ENCODE results near the gene TOR3A. TPM values are rescaled to one million over a fixed set of nuclear protein-coding genes. Genes with fewer than 3 reads are reported as not detected.

TOR3A gene
- total and polyA plus RNA-seq, 2 of the 13 experiments (the other 11 are each of a cell fraction or from before 2014, with no cell fraction given), result 14.7 to 28.4 TPM

DNA sequence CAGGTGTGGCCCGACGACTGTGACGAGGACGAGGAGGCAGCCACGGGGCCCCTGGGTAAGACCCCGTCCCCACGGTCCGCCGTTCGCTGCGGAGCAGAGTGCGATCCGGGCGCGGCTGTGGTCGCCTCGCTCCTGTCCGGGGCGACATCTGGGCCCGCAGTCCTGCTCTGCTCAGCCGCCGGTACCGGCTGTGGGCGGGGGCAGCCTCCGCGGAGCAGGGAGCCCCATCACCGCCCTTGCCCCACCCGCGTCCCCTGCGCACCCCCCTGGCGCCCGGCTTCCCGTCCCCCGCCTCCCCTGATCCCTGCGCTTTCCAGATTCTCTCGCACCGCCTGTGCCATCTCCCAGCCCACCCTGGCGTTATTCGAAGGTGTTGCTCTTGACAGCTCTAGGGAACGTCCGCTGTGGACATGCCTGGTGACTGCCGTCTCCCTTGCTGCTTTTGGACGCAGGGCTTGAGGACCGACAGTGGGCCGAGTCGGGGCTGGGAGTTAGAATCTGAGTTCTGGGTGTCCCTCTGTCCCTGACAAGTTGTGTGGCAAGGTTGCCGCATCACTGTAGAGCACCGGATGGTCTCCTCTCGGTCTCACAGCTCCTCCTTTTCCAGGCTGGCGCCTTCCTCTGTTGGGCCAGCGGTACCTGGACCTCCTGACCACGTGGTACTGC is 596 bp downstream of the TOR3A start (continued):
- TF ChIP-seq, protein P1, sequence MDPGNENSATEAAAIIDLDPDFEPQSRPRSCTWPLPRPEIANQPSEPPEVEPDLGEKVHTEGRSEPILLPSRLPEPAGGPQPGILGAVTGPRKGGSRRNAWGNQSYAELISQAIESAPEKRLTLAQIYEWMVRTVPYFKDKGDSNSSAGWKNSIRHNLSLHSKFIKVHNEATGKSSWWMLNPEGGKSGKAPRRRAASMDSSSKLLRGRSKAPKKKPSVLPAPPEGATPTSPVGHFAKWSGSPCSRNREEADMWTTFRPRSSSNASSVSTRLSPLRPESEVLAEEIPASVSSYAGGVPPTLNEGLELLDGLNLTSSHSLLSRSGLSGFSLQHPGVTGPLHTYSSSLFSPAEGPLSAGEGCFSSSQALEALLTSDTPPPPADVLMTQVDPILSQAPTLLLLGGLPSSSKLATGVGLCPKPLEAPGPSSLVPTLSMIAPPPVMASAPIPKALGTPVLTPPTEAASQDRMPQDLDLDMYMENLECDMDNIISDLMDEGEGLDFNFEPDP (CRISPR knock-in tag; conservative IDR thresholded peaks at IDR 0.05), result peak; percentile 88; the same call in 1 of the 2 replicates
- TF ChIP-seq, protein P2, sequence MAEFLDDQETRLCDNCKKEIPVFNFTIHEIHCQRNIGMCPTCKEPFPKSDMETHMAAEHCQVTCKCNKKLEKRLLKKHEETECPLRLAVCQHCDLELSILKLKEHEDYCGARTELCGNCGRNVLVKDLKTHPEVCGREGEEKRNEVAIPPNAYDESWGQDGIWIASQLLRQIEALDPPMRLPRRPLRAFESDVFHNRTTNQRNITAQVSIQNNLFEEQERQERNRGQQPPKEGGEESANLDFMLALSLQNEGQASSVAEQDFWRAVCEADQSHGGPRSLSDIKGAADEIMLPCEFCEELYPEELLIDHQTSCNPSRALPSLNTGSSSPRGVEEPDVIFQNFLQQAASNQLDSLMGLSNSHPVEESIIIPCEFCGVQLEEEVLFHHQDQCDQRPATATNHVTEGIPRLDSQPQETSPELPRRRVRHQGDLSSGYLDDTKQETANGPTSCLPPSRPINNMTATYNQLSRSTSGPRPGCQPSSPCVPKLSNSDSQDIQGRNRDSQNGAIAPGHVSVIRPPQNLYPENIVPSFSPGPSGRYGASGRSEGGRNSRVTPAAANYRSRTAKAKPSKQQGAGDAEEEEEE (CRISPR knock-in tag; IDR thresholded peaks at IDR 0.05; ENCODE audit: borderline replicate concordance), result no peak
- TF ChIP-seq, protein P3, sequence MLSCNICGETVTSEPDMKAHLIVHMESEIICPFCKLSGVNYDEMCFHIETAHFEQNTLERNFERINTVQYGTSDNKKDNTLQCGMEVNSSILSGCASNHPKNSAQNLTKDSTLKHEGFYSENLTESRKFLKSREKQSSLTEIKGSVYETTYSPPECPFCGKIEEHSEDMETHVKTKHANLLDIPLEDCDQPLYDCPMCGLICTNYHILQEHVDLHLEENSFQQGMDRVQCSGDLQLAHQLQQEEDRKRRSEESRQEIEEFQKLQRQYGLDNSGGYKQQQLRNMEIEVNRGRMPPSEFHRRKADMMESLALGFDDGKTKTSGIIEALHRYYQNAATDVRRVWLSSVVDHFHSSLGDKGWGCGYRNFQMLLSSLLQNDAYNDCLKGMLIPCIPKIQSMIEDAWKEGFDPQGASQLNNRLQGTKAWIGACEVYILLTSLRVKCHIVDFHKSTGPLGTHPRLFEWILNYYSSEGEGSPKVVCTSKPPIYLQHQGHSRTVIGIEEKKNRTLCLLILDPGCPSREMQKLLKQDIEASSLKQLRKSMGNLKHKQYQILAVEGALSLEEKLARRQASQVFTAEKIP (CRISPR knock-in tag; IDR thresholded peaks at IDR 0.05; ENCODE audit: borderline replicate concordance), result no peak
- TF ChIP-seq SIX4 (CRISPR knock-in tag; IDR thresholded peaks at IDR 0.05) (no peak), HOXA9 (CRISPR knock-in tag; IDR thresholded peaks at IDR 0.05; ENCODE audit: borderline replicate concordance) (0 out of 2 replicates have a peak, but pooled peaks have one; percentile 26), ZNF605 (CRISPR knock-in tag; IDR thresholded peaks at IDR 0.05) (no peak), MTF2 (CRISPR knock-in tag; IDR thresholded peaks at IDR 0.05; ENCODE audit: borderline replicate concordance) (no peak; the same call in 1 of the 2 replicates), ZNF768 (CRISPR knock-in tag; IDR thresholded peaks at IDR 0.05) (no peak)
- TF ChIP-seq, protein P4, sequence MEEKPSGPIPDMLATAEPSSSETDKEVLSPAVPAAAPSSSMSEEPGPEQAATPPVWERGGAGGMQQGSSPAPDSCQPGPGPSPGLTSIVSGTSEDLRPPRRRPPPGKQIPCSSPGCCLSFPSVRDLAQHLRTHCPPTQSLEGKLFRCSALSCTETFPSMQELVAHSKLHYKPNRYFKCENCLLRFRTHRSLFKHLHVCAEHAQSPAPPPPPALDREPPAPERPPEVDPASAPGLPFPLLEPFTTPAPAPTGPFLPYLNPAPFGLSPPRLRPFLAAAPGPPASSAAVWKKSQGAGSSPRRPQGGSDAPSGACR (CRISPR knock-in tag; IDR thresholded peaks at IDR 0.05), result no peak
- TF ChIP-seq, protein P5, sequence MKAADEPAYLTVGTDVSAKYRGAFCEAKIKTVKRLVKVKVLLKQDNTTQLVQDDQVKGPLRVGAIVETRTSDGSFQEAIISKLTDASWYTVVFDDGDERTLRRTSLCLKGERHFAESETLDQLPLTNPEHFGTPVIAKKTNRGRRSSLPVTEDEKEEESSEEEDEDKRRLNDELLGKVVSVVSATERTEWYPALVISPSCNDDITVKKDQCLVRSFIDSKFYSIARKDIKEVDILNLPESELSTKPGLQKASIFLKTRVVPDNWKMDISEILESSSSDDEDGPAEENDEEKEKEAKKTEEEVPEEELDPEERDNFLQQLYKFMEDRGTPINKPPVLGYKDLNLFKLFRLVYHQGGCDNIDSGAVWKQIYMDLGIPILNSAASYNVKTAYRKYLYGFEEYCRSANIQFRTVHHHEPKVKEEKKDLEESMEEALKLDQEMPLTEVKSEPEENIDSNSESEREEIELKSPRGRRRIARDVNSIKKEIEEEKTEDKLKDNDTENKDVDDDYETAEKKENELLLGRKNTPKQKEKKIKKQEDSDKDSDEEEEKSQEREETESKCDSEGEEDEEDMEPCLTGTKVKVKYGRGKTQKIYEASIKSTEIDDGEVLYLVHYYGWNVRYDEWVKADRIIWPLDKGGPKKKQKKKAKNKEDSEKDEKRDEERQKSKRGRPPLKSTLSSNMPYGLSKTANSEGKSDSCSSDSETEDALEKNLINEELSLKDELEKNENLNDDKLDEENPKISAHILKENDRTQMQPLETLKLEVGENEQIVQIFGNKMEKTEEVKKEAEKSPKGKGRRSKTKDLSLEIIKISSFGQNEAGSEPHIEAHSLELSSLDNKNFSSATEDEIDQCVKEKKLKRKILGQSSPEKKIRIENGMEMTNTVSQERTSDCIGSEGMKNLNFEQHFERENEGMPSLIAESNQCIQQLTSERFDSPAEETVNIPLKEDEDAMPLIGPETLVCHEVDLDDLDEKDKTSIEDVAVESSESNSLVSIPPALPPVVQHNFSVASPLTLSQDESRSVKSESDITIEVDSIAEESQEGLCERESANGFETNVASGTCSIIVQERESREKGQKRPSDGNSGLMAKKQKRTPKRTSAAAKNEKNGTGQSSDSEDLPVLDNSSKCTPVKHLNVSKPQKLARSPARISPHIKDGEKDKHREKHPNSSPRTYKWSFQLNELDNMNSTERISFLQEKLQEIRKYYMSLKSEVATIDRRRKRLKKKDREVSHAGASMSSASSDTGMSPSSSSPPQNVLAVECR (CRISPR knock-in tag; IDR thresholded peaks at IDR 0.05; ENCODE audit: borderline replicate concordance), result peak; percentile 75
- TF ChIP-seq, protein P6, sequence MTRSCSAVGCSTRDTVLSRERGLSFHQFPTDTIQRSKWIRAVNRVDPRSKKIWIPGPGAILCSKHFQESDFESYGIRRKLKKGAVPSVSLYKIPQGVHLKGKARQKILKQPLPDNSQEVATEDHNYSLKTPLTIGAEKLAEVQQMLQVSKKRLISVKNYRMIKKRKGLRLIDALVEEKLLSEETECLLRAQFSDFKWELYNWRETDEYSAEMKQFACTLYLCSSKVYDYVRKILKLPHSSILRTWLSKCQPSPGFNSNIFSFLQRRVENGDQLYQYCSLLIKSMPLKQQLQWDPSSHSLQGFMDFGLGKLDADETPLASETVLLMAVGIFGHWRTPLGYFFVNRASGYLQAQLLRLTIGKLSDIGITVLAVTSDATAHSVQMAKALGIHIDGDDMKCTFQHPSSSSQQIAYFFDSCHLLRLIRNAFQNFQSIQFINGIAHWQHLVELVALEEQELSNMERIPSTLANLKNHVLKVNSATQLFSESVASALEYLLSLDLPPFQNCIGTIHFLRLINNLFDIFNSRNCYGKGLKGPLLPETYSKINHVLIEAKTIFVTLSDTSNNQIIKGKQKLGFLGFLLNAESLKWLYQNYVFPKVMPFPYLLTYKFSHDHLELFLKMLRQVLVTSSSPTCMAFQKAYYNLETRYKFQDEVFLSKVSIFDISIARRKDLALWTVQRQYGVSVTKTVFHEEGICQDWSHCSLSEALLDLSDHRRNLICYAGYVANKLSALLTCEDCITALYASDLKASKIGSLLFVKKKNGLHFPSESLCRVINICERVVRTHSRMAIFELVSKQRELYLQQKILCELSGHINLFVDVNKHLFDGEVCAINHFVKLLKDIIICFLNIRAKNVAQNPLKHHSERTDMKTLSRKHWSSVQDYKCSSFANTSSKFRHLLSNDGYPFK (CRISPR knock-in tag; IDR thresholded peaks at IDR 0.05; ENCODE audit: borderline replicate concordance), result peak; percentile 45; the same call in 1 of the 2 replicates
- TF ChIP-seq, protein P7, sequence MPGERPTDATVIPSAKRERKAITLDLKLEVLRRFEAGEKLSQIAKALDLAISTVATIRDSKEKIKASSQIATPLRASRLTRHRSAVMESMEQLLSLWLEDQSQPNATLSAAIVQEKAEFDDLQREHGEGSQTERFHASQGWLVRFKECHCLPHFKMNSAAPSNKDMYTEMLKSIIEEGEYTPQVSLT (CRISPR knock-in tag; IDR thresholded peaks at IDR 0.05; ENCODE audit: borderline replicate concordance, low read depth), result no peak
- TF ChIP-seq, protein P8, sequence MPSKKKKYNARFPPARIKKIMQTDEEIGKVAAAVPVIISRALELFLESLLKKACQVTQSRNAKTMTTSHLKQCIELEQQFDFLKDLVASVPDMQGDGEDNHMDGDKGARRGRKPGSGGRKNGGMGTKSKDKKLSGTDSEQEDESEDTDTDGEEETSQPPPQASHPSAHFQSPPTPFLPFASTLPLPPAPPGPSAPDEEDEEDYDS (CRISPR knock-in tag; IDR thresholded peaks at IDR 0.05), result 0 out of 2 replicates have a peak, but pooled peaks have one; percentile 9

All from HepG2 (cell line).